Fibroblast of lung (primary cell): ENCODE measurements around the gene COL4A1.

Experiments used
- EZH2 ChIP-seq: IDR thresholded peaks from 2 replicates; pipeline ENCODE4 v1.5.1; 2012; ENCODE audit warnings: low read length, control low read depth, mild to moderate bottlenecking; ENCODE audit errors: missing control alignments
- TF ChIP-seq, protein P1 (sequence below), 2 donors: IDR thresholded peaks in 1 of 2; conservative IDR thresholded peaks in 1 of 2; 1 replicate in 1 of 2; 2 replicates in 1 of 2; pipeline ENCODE4 v1.5.1; 2011 to 2012; ENCODE audit warnings: low read length in 2 of 2, control low read depth in 1 of 2, inconsistent platforms in 1 of 2, low read depth in 1 of 2, mild to moderate bottlenecking in 1 of 2

DNA sequence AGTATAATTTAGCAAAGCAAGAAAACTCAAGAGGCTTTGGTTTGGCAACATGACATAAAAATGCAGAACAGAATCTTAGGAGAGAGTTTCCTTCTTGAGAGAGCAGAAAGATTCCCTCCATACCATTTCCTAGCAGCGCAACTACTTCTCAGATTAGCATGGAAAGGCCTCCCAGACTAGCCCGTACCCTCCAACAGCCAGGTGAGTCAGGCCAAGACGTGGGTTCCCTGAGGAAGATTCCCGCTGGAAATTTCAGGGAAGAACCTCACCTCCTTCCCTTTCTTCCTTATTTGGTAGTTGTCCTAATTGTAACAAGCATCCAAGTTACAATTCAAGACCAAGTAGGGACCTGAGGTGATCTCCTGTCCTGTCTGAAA is 12.4 kb upstream of the COL4A1 start:
- TF ChIP-seq EZH2 = no peak
- TF ChIP-seq, protein P1, sequence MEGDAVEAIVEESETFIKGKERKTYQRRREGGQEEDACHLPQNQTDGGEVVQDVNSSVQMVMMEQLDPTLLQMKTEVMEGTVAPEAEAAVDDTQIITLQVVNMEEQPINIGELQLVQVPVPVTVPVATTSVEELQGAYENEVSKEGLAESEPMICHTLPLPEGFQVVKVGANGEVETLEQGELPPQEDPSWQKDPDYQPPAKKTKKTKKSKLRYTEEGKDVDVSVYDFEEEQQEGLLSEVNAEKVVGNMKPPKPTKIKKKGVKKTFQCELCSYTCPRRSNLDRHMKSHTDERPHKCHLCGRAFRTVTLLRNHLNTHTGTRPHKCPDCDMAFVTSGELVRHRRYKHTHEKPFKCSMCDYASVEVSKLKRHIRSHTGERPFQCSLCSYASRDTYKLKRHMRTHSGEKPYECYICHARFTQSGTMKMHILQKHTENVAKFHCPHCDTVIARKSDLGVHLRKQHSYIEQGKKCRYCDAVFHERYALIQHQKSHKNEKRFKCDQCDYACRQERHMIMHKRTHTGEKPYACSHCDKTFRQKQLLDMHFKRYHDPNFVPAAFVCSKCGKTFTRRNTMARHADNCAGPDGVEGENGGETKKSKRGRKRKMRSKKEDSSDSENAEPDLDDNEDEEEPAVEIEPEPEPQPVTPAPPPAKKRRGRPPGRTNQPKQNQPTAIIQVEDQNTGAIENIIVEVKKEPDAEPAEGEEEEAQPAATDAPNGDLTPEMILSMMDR (conservative IDR thresholded peaks at IDR 0.05 in 1 of 2, IDR thresholded peaks at IDR 0.05 in 1 of 2; ENCODE audit: low read depth in 1 of 2, low read length in 2 of 2) = no peak
